Activated T-helper 1 cell treated with anti-CD3 and anti-CD28 coated beads, Interleukin-2, amount 50 U/mL, for 16 hours (primary cell): Measurements from ENCODE around the gene RAPGEF6.

Source experiments
- DNase-seq, 2 donors: peaks; one replicate each; pipeline ENCODE4 v3.0.0-alpha.2; 2020; ENCODE audit warnings: low read depth in 1 of 2, low spot score in 1 of 2

The RAPGEF6 gene

DNA sequence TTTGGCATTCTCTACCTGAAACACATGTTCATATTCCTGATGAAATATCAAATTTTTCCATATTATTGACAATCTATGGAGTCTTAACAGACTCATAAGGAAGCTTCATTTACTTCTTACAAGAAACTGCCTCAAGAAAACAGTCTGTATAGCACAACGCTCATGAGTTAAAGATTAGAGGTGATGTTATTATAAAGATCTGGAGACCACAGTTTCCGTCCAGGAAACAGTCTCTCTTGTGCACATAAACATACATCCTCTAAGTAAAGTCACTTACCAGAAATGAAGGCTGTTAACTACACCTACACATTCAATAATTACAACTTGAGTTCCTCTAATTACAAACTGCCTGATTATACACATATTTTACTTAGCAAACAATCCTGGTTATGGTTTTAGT is 86.9 kb downstream of the RAPGEF6 start:
- no peak for DNase-seq

DNA sequence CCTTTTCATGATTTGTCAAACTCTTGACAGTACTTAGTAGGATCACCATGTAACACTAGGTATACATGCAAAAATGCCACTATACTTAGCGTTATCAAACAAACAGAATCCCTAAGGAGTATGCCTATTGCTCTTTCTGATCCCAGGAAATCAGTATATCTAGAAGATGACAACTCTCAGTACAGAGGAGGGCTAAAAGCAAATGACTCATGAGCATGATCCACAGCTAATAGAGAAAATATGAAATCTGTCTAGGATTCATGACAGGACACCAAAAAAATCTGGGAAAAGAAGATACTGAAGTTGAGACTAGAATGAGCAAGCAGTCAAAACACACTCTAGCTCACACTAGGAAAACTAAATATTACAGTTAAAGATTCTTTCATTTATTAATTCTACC is 89.2 kb downstream of the RAPGEF6 start:
- DNase-seq: no peak

DNA sequence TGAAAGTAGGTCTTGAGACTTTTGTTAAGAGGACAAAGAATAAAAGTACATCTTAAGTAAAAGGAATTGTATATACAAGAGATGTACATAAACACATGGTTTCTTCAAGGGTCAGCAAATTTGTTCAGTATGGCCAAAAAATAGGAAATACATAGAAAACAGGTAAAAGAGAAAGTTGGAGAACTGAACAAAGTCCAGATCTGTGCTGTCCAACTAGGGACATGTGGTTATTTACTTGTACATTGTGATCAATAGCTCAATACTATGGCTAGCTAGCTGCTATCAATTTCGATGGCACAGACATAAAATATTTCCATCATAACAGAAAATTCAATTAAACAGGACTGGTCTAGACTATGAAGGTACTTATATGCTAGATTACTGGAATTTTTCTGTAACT is 92.3 kb downstream of the RAPGEF6 start:
- DNase-seq: no peak

DNA sequence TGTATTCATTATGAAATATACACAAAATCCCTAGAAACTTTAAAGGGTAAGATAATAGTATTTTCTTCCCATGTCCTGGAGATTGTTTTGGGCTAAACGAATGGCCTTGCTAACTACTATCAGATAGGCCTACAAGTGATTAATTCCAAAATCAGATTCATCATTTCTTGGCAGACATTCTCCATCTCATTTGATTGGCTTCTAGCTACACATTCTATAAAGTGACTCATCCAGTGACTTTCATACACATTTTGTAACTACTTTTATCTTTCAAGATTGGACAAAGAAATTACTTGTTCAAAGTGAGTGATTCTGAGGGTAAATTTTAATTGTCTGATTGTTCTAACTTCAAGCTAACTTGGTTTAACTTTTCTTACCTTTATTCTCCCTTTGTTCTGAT is 93.3 kb downstream of the RAPGEF6 start:
- no peak for DNase-seq

DNA sequence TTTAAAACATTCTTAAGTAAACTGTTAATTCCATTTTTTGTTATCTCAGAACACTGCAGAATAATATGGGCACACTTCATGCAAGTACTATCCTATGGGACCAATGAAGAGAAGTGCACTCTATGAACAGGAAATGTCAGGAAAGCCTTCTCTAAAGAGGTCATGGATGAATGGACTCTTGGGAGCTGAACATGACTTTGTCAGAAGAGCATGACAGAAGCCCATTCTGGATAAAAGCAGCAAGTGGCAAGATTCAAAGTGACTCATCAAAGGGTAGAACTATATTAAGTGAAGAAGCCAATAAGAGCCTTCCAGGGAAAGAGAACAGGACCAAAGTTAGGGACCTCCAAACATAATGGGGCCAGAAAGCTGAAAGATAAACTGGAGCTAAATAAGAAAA is 94.0 kb downstream of the RAPGEF6 start:
- no peak for DNase-seq

DNA sequence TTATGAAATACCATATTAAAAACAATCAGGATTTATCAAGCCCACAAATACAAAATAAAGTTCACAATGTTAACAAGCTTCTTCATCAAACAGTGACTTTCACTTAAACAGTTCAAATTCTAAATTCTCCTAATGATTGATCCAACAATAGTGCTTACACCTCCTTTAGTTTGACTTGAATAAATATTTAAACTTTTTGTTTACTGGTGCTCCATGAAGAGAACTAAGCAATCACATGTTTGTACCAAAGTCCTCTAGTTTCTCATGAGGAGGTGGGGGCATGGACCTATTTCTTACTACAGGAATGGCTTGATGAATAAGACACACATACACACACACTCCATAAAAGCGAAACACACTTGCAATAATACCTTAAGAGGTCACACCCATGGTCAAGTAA is 95.8 kb downstream of the RAPGEF6 start:
- DNase-seq: no peak

DNA sequence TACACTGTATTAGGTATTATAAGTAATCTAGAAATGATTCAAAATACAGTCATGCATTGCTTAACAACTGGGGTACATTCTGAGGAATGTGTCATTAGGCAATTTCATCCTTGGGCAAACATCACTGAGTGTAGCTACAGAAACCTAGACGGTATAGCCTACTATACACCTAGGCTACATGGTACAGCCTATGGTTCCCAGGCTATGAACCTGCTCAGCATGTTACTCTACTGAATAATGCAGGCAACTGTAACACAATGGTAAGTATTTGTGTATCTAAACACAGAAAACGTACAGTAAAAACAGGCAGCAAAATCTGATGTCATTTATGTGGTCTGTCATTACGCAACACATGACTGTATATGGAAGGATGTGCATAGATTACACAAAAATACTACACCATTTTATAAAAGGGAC is 96.8 kb downstream of the RAPGEF6 start:
- no peak for DNase-seq

DNA sequence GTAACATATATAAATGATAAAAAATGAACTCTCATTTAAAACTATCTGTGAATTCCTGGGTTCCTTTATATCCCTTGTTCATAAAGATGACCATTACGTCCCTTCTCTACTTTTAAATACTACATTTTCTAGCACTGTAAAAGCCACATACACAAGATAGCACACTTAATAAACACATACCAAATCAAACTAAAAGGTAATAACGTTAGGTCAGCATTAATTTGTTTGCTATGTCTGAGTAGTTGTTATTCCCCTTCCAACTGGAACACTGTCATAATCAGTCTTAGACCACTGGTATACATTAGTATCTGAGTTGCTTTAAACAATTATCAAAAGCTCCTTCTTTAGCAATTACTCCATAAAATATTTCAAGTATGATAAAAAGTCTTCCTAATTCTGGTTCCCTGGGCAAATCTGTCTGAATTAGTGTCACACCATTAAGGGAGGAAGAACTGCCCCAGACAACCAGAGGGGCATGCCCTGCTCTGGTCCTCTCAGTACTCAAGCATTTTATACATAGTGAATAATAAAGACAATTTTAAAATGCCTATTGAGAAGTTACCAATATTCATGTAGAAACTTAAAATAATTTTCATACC is 98.1 kb downstream of the RAPGEF6 start:
- no peak for DNase-seq

DNA sequence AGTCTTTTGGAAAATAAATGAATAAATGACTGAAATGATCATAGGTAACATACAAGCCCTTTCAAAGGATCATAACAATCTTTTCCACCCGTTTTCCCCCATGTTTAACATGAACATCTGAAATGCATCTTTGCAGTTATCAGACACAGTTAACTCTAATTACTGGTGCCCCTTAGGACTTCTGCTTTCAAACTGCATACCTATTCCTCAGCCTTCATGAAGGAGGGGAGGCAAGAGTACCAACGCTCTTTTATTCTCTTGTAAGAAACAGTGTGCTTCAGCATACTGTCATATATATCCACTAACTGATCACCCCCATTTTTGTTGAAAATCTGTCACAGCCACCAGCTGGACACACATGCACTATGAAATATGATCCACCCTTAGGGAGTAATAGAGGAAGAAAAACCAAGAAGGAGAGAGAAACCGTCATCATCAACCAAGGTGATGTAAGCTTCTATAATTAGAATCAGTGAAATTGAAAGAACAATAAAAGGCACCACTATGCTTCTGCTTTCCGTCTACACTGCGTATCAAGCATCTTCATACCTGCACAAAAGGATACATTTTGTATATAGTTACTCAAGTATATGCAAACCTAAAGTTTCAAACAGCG is 98.7 kb downstream of the RAPGEF6 start:
- no peak for DNase-seq

DNA sequence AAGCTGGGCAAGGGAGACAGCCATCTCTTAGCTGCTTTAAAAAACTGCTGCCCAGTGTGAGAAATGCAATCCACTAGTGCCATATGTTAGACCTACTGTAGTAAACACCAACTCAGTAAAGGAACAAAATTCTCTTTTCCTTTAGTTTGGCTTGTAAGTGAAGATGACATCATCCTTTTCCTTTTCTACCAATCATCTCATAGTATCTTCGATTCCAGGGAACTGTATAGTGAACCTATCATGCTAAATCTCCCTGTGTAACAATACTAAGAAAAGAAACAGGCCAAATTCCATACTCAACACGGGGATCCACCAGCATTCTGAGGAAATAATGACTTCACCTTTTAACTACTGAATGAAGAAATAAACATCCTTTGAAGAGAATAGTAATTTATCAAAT is 100.1 kb downstream of the RAPGEF6 start:
- no peak for DNase-seq

DNA sequence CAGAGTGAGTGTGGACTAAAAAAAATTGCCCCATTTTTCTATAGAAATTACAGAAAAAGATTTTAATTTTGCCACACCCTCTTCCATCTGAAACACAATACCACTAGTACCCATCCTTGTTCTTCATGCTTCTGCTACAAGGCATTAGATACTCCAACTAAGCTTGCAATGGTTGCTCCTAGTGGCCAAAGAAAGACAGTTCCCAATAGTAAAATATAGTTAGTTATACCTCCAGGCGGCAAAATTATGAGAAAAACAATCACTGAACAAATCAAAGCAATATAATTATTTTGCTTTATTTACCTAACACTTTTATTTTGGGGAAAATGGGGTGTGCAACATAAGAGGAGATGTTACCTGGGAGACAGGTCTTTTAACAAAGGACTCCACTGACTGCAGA is 101.2 kb downstream of the RAPGEF6 start:
- no peak for DNase-seq

DNA sequence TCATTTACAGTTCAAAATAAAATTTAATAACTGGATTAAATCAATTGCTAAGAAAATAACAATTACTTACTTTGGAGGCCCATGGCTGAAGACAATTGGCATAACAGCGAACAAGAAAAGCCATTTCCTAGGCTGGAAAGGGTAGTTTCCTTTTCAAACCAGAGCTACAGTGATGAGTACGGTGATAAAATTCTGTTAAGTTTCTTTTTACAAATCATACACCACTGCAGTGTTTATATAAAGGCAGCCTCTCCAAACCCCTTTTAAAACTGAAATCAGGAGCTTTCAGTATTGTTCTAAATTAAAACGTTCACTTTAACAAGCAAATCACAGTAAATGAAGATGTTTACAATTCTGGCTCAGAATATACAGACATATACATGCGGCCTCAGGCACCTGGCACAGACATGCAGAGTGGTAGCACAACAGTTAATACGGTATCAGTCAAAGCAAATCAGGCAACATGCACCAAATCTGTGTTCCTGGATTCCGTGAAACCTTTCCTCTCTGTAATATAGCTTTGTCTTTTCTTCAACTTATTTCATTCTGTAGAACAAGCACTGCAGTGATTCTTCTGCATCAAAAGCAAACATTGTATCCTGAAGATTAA is 102.9 kb downstream of the RAPGEF6 start:
- no peak for DNase-seq

DNA sequence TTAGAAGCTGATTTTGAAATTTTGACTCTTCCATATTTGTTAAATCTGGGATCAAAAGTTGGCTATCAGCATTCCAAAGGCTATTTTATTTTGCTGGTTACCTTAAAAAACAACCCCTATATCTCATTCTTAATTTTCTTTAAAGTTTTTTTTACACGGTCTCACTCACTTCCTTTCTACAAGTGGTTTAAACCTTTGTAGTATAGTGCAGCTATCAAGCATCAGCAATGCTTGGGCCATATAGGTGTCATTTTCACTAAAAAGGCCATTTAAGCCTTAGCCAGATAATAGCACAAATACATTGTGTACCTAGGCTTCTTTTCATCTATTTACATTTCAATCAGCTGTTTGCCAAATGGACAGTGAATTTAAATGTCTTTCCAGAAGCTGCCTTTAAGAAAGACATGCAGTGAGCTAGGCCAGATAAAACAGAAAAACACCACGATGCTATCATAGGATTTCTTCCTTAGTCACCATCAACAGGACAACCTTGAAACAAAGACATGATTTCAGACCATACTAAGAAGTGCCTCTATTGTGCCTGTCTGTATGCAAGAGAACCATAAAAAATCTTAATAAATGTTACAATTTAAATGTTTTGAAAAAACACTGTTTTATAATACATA is 104.2 kb downstream of the RAPGEF6 start:
- DNase-seq: no peak

DNA sequence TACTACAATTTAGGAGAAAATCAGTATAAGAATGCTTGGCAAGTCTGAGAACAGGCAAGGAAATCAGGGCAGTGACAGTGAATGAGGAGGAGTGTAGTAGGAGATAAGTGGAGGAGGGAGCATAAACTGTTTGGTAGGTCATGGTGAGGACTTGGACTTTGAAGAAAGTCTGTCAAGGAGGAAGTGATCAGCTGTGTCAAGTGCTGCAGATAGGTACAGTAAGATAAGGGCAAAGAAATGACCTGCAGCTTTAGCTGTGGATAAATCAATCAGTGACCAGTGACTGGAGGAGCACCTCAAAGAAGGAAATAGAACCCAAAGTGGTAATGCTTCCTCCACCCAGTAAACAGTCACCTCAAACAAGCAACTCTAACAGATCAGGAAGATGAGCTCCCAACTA is 106.3 kb downstream of the RAPGEF6 start:
- DNase-seq: no peak

DNA sequence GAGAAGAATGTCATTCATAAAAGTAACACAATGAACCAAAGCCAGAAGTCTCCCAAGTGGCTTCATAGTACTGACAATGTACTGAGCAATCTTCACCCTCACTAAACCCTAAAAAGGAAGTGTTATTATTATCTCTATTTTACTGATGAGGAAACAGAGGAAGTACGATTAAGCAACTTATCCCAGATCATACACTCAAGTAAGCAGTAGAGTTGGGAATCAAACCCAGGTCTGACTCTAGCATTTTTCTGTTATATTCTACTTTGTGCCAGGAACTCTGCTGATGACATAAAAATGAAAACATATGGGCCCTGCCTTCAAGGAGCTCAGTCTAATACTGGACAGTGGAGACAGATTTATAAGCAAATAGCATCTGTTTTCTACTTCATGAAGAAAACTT is 109.2 kb downstream of the RAPGEF6 start:
- no peak for DNase-seq

DNA sequence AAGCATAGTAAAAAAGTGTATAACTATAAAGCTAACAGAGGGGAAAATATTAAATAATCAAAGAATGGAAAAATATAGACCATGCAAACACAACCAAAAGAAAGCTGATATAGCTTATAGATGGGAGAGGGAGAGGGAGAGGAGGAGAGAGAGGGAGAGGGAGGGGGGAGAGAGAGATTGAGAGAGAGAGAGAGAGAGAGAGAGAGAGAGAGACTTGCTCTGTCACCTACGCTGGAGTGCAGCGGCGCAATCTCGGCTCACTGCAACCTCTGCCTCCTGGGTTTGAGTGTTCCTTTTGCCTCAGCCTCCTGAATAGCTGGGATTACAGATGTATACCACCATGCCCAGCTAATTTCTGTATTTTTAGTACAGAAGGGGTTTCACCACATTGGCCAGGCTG is 110.6 kb downstream of the RAPGEF6 start:
- DNase-seq: no peak

DNA sequence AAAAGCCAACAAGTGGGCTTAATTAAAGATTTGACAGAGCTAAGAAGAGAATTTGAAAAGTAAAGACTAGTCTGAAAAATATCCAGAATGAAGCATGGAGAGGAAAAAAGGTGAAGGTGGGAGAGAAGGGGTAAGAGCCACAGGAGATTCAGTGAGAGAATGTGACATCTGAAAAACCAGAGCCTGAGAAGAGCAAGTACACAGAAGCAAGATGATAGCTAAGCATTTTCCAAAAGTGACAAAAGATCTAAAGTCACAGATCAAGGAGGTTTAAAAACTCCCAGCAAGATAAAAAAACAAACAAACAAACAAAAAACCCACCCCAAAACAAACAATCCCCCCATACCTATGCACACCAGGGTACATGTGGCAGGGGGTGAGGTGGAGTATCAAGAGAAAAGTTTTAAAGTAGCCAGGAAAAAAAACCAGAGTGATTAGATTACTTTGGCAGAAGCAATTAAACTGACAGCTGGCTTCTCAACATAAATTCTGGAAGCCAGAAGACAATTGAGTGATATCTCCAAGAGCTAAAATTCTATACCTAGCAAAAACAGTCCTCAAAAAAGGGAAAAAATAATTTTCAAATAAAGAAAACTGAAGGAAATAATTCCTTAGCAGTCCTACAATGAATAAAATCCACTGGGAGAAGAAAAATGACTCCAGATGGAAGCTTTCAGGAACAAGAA is 111.4 kb downstream of the RAPGEF6 start:
- DNase-seq: no peak

DNA sequence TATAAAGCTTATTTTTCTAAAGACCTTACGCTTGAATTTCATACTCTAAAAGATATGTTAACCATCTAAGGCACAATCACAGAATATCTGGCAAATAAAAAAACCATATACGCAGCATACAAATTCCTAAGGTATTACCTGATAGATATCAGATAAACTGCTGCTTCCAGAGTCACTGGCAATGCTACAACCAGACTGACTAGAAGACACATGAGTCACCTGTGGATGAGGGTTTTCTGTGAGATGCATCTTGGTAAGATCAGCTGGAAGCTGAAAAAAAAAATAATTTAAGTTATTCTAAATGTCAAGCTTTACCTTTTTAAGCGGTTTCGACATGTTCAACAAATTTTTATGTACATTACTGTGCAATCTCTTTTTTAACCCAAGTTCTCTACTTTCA is 113.8 kb downstream of the RAPGEF6 start:
- no peak for DNase-seq

DNA sequence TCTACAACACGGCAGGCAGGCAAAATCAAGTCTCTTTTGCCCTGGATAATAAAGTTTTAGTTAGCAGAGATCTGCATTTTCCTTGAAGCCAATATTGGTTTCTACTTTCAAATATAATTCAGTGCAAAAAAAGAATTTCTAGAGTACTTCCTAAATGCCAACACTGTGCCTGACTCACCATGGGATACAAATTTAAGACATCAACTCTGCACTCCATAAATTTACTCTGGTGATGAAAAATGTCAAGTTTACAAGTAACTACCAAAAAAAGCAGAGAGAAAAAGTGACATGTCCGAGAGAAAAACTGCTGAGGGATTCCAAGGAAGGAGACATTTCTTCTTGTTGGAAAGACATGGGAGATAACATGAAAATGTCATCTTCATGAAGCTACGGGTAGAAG is 119.7 kb downstream of the RAPGEF6 start:
- DNase-seq: no peak

DNA sequence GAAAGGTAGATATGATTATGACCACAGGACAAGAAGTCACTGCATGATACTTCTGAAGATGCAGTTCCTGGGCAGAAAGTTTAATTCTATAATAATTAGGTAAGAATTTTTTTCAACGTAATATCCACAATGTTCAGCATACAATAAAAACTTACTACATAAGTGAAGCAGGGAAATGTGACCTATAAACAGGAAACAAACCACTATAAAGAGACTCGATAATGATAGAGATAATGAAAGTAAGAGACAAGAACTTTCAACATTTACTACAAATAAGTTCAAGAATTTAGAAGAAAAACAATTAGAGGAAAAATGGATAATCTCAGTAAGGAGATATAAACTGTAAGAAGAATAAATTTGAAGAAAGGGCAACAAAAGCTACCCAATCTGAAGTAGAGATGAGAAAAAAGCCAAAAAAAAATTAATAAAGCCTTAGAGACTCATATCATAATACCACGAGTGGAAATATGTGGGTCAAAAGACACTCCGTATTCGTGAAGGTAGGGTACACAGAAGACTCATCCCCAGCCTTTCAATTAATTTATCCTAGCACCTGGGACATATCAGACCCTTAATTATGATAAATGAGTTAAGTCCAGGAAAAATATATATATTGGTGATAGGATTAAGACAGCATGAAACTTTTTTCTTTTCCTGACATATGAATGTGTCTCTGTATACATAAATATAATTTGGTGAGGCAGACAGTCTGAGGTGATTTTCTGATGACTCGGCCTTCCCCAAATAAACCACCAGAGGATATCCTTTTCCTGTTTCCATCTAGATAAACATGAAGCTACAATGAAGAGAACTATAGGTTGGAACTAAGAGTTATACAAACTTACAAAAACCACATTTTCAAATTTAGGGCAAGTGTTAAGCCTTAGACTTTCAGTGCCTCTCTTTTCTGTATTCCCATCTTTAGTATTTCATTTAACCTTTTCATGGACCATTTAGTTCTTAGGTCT is 120.4 kb downstream of the RAPGEF6 start:
- no peak for DNase-seq

DNA sequence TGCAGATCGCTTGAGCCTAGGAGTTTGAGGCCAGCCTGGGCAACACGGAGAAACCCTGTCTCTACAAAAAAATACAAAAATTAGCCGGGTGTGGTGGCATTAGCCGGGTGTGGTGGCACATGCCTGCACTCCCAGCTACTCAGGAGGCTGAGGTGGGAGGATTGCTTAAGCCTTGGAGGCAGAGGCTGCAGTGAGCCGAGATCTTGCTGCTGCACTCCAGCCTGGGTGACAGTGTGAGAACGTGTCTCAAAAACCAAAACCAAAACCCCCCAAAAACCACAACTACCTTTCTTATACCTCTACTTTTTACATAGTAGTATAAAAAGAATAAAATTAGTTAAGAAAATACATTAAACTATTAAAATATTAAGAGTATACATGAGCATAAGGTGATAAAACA is 121.2 kb downstream of the RAPGEF6 start:
- DNase-seq: no peak
